ENCODE measurements around the gene CEACAM19.
A peak's percentile ranks its signal among the peaks of the same experiment; 100 is the strongest.
"Not testable (repeated sequence)": the region's sequence is repeated elsewhere in the genome, so short reads cannot be mapped to it uniquely, and the experiment has no call there.

Gene CEACAM19

GRCh38 chr19:44680536-44680935 lies 9.3 kb downstream of the CEACAM19 start:
- Mint-ChIP-seq H3K4me3 (no peak overlapping the region), H3K4me1 (ENCODE audit: low read depth) (peaks cover 7% of the 10 kb centered on the region), H3K27ac (no peak overlapping the region), H3K9me3 (no peaks in the 10 kb centered on the region), H3K27me3 (ENCODE audit: low read depth) (no peaks in the 10 kb centered on the region), H3K36me3 (ENCODE audit: low read depth) (no peaks in the 10 kb centered on the region)

GRCh38 chr19:44681992-44682790 lies 10.9 kb downstream of the CEACAM19 start:
- Mint-ChIP-seq H3K27ac (no peak overlapping the region), H3K27me3 (ENCODE audit: low read depth) (peaks cover 7% of the 10 kb centered on the region), H3K36me3 (ENCODE audit: low read depth) (no peaks in the 10 kb centered on the region), H3K4me3 (no peak overlapping the region), H3K9me3 (no peaks in the 10 kb centered on the region), H3K4me1 (ENCODE audit: low read depth) (peaks cover 7% of the 10 kb centered on the region)

GRCh38 chr19:44682807-44683206 lies 11.5 kb downstream of the CEACAM19 start:
- no peak overlapping the region for H3K27ac Mint-ChIP-seq
- H3K4me3 Mint-ChIP-seq = no peak overlapping the region
- peaks cover 7% of the 10 kb centered on the region for H3K4me1 Mint-ChIP-seq (ENCODE audit: low read depth)
- H3K9me3 Mint-ChIP-seq = no peaks in the 10 kb centered on the region
- H3K36me3 Mint-ChIP-seq (ENCODE audit: low read depth) = no peaks in the 10 kb centered on the region
- peaks cover 9% of the 10 kb centered on the region for H3K27me3 Mint-ChIP-seq (ENCODE audit: low read depth)

GRCh38 chr19:44683434-44684210 lies 12.3 kb downstream of the CEACAM19 start:
- peaks cover 7% of the 10 kb centered on the region for H3K4me1 Mint-ChIP-seq (ENCODE audit: low read depth)
- peaks cover 11% of the 10 kb centered on the region for H3K27me3 Mint-ChIP-seq (ENCODE audit: low read depth)
- H3K27ac Mint-ChIP-seq = no peak overlapping the region
- no peak overlapping the region for H3K4me3 Mint-ChIP-seq
- H3K36me3 Mint-ChIP-seq (ENCODE audit: low read depth) = no peaks in the 10 kb centered on the region
- no peaks in the 10 kb centered on the region for H3K9me3 Mint-ChIP-seq

GRCh38 chr19:44684396-44684795 lies 13.1 kb downstream of the CEACAM19 start:
- peaks cover 12% of the 10 kb centered on the region for H3K4me1 Mint-ChIP-seq (ENCODE audit: low read depth)
- H3K27me3 Mint-ChIP-seq (ENCODE audit: low read depth) = peaks cover 15% of the 10 kb centered on the region
- H3K27ac Mint-ChIP-seq; H3K9me3 Mint-ChIP-seq; H3K36me3 Mint-ChIP-seq (ENCODE audit: low read depth); H3K4me3 Mint-ChIP-seq: not testable (repeated sequence)

GRCh38 chr19:44684892-44685863 lies 13.9 kb downstream of the CEACAM19 start:
- peaks cover 15% of the 10 kb centered on the region for H3K27me3 Mint-ChIP-seq (ENCODE audit: low read depth)
- peaks cover 20% of the 10 kb centered on the region for H3K4me1 Mint-ChIP-seq (ENCODE audit: low read depth)
- no peaks in the 10 kb centered on the region for H3K9me3 Mint-ChIP-seq
- H3K36me3 Mint-ChIP-seq (ENCODE audit: low read depth) = no peaks in the 10 kb centered on the region
- H3K27ac Mint-ChIP-seq = no peak overlapping the region
- H3K4me3 Mint-ChIP-seq = no peak overlapping the region

GRCh38 chr19:44685877-44686276 lies 14.6 kb downstream of the CEACAM19 start:
- Mint-ChIP-seq H3K9me3 (no peaks in the 10 kb centered on the region), H3K4me1 (ENCODE audit: low read depth) (peaks cover 21% of the 10 kb centered on the region), H3K36me3 (ENCODE audit: low read depth) (no peaks in the 10 kb centered on the region), H3K4me3 (no peak overlapping the region), H3K27ac (no peak overlapping the region), H3K27me3 (ENCODE audit: low read depth) (peaks cover 15% of the 10 kb centered on the region)

- no peaks in the 10 kb centered on the region for H3K36me3 Mint-ChIP-seq (ENCODE audit: low read depth)
- H3K9me3 Mint-ChIP-seq = no peaks in the 10 kb centered on the region
- no peak overlapping the region for H3K27ac Mint-ChIP-seq
- H3K27me3 Mint-ChIP-seq (ENCODE audit: low read depth) = peaks cover 15% of the 10 kb centered on the region
- peaks cover 25% of the 10 kb centered on the region for H3K4me1 Mint-ChIP-seq (ENCODE audit: low read depth)
- no peak overlapping the region for H3K4me3 Mint-ChIP-seq
Observed at GRCh38 chr19:44686896-44687295, 15.6 kb downstream of the CEACAM19 start.

GRCh38 chr19:44687888-44688287 lies 16.6 kb downstream of the CEACAM19 start:
- Mint-ChIP-seq H3K36me3 (ENCODE audit: low read depth) (no peaks in the 10 kb centered on the region), H3K27ac (no peak overlapping the region), H3K4me1 (ENCODE audit: low read depth) (peaks cover 35% of the 10 kb centered on the region), H3K4me3 (no peak overlapping the region), H3K9me3 (no peaks in the 10 kb centered on the region), H3K27me3 (ENCODE audit: low read depth) (peaks cover 15% of the 10 kb centered on the region)

GRCh38 chr19:44689290-44690130 lies 18.2 kb downstream of the CEACAM19 start:
- peaks cover 38% of the 10 kb centered on the region for H3K4me1 Mint-ChIP-seq (ENCODE audit: low read depth)
- H3K4me3 Mint-ChIP-seq = no peak overlapping the region
- H3K27me3 Mint-ChIP-seq (ENCODE audit: low read depth) = peaks cover 15% of the 10 kb centered on the region
- peak overlapping the region; percentile 73 for H3K27ac Mint-ChIP-seq
- peaks cover 2% of the 10 kb centered on the region for H3K36me3 Mint-ChIP-seq (ENCODE audit: low read depth)
- H3K9me3 Mint-ChIP-seq = no peaks in the 10 kb centered on the region

- Mint-ChIP-seq H3K4me1 (ENCODE audit: low read depth) (peaks cover 36% of the 10 kb centered on the region), H3K36me3 (ENCODE audit: low read depth) (peaks cover 2% of the 10 kb centered on the region), H3K27me3 (ENCODE audit: low read depth) (peaks cover 15% of the 10 kb centered on the region), H3K9me3 (no peaks in the 10 kb centered on the region), H3K4me3 (no peak overlapping the region), H3K27ac (peak overlapping the region; percentile 73)
Observed at GRCh38 chr19:44690131-44690440, 18.8 kb downstream of the CEACAM19 start.

- Mint-ChIP-seq H3K4me1 (ENCODE audit: low read depth) (peaks cover 38% of the 10 kb centered on the region), H3K9me3 (no peaks in the 10 kb centered on the region), H3K27ac (peak overlapping the region; percentile 89), H3K27me3 (ENCODE audit: low read depth) (peaks cover 15% of the 10 kb centered on the region), H3K4me3 (peak overlapping the region; percentile 78), H3K36me3 (ENCODE audit: low read depth) (peaks cover 5% of the 10 kb centered on the region)
Observed at GRCh38 chr19:44692379-44692721, 21.1 kb downstream of the CEACAM19 start.

GRCh38 chr19:44694184-44694579 lies 22.9 kb downstream of the CEACAM19 start:
- peak overlapping the region; percentile 52 for H3K27ac Mint-ChIP-seq
- peaks cover 11% of the 10 kb centered on the region for H3K27me3 Mint-ChIP-seq (ENCODE audit: low read depth)
- H3K36me3 Mint-ChIP-seq (ENCODE audit: low read depth) = peaks cover 5% of the 10 kb centered on the region
- H3K4me3 Mint-ChIP-seq = no peak overlapping the region
- H3K9me3 Mint-ChIP-seq = no peaks in the 10 kb centered on the region
- H3K4me1 Mint-ChIP-seq (ENCODE audit: low read depth) = peaks cover 38% of the 10 kb centered on the region
